Measurements from ENCODE around the gene ALDOB.

The ALDOB gene

GRCh38 chr9:101429736-101430135 is 5.8 kb downstream of the ALDOB start:
- H3K27ac ChIP-seq: no peak overlapping the region
- no peak for DNase-seq (ENCODE audit: low read depth, low spot score)

DNA sequence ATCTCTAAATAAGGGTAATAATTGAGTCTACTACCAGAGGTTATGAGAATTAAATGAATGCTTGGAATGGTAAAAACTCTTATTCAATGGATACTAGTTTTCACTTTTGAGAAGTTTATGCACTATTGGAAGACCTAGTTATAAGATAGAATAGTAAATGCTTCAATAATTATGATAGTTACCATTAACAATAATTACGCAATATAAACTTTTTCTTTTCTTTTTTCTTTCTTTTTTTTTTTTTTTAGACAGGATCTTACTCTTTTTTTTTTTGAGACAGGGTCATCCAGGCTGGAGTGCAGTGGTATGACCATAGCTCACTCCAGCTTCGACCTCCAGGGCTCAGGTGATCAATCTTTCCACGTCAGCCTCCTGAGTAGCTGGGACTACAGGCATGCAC is 6.7 kb downstream of the ALDOB start:
- no peak for DNase-seq (ENCODE audit: low read depth, low spot score)
- H3K27ac ChIP-seq: no peak overlapping the region

DNA sequence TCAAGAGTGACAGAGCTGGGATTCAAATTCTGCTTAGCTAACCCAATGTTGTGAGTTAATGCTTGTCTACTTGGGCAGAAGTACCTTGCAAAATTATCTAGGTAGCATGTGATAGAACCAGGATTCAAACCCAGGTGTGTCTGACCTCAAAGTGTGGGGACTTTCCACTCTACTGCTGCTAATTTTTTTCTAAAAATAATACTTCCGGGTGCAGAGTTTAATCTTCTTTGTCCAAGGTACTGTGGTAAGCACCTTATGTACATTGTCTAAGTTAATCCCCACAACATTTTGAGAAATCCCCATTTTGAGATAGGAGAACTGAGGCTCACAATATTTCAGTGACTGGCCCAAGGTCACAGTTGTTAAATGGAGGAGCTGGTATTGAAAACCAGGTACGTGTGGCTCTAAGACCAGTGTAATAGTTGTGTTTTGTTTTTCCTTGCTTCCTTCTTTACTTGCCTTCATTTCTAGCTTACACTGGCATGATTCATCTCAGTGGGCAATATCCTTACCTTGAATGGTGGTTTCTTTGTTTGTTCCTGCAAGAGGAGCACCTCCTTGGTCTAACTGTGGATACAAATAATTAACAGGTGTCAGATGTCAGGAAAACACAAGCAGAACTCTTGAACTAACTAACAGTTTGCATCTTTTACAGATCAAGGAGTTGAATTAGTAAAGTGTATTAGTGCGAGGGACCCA is 7.5 kb downstream of the ALDOB start:
- no peak overlapping the region for H3K27ac ChIP-seq
- no peak for DNase-seq (ENCODE audit: low read depth, low spot score)

GRCh38 chr9:101427358-101427757 is 8.2 kb downstream of the ALDOB start:
- H3K27ac ChIP-seq: no peak overlapping the region
- no peak for DNase-seq (ENCODE audit: low read depth, low spot score)

DNA sequence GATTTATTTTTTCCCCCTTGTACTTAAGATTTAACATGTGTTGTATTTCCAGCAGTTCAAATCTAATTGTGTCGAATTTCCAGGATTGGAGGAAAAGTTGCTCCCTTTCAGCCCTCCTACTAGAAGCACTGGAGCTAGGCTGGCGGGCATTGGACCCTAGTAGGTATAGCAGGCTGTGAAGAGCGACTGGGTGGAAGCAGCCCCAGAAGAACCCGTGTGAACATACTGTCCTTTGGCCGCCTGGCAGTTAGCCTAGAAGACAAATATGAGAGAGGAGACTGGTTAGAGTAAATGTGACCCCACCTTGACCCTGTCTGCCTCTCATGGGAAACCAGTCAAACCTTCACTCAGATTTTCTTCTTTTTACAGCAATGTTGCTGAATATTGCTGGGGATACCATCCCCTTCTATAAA is 13.9 kb downstream of the ALDOB start:
- H3K27ac ChIP-seq: no peak overlapping the region
- no peak for DNase-seq (ENCODE audit: low read depth, low spot score)

DNA sequence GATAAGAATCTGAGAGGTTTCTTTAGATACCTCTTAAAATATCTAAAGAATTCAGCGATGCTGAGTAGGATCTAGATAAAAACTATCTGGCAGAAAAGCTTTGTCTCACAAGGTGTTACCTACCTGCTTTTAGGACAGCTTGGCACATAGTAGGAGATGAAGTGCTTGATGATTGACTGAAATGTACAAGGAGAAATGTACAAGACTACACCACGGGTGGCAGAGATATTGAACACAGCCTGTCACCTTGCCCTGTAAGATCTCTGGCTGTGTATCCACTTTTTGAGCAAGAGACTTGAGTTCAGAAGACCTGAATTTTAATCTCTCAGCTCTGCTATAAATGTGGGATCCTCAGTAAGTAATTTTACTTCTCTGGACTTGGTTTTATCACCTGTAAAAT is 15.7 kb downstream of the ALDOB start:
- DNase-seq (ENCODE audit: low read depth, low spot score): no peak
- no peak overlapping the region for H3K27ac ChIP-seq

DNA sequence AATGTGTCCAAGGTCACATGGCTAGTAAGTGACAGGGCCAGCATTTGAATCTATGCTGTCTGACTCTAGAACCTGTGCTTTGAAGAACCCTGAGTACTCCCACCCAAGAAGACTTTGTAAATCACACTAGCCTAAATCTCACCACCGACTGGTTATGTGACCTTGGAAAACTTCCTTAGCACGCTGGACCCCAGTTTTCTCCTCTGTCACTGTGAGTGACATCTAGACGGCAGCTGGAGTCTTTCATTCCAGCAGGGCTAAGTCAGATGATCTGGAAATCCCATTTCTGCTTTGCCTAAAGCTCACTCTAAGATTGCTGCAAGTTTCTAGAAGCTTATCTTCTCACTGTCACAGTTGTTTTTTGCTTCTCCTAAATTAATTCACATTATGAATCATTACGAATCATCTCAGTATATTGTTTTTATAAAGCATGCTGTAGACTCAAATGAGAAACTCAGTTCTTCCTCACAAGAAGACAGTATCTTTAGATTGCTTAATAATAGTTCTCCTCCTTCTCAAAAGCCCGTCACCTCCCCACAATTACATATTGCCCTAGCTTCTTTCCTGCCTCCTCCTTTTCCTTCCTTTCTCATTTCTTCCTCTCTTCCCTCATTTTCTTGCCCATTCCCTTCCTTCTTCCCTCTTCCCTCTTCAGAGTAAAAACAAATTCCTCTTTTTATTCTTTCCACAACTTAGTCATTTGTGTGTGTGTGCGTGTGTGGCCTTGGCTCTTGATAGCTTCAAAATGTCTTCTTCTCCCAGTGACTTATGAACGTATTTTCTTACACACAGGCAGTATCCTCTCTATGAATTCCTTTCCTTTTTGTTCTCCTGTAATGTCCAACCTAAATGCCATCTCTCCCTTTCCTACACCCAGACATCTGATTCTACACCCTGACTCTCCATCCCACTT is 16.8 kb downstream of the ALDOB start:
- DNase-seq (ENCODE audit: low read depth, low spot score): no peak
- H3K27ac ChIP-seq: no peak overlapping the region

DNA sequence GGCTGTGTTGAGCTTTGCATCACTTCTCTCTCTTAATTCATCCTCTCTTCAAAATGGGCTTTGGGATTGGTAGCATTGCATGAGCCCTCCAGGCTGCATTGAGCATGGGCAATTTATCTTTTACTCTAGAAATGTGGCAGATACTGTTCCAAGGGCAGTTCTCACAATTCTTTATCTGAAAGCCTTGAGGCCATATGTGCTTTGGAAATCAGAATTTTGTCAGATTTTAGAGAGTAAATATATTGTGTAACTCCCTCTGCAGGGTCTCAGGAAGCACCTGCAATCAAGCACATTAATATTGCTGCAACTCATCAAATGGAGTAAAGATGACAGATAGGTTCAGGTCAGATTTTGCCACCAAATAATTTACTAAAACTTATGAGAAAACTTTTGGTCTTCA is 17.6 kb downstream of the ALDOB start:
- no peak for DNase-seq (ENCODE audit: low read depth, low spot score)
- no peak overlapping the region for H3K27ac ChIP-seq

DNA sequence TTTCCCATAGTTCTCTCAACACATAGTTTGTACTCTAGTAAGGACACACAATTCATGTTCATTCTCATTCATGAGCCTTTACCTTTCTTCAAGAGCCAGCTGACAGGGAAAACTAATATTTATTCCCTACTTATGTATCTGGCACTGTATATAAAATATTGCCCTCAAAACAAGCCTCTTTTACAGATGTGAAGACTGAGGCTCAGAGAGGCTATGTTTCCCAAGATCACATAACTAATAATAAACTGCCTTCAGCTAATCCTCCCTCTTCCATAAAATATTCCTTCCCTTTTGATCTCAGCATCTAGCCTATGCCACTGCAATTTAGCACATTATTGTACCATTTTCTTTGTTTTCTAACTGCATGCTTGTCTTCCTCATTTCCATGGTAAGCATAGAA is 18.2 kb downstream of the ALDOB start:
- no peak overlapping the region for H3K27ac ChIP-seq
- DNase-seq (ENCODE audit: low read depth, low spot score): no peak

DNA sequence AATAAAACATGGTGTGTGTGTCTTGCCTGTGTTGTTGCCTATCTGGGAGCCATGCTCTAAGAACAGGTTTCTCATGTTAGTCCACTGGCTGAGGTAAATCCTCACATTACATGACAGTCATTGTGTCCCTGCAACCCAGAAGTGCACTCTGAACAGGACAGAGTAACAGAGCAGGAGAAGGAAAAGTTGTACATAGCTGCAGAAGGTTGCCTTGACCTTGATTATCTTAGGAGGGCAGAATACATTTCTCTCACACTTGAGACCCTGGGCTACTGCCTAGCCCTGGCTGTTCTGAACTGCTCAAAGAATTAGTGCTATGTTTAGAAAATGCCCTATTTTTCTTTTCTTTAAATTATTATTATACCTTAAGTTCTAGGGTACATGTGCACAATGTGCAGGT is 20.0 kb downstream of the ALDOB start:
- no peak overlapping the region for H3K27ac ChIP-seq
- no peak for DNase-seq (ENCODE audit: low read depth, low spot score)

- DNase-seq (ENCODE audit: low read depth, low spot score): no peak
- no peak overlapping the region for H3K27ac ChIP-seq
Measured at GRCh38 chr9:101414839-101415238, 20.7 kb downstream of the ALDOB start.

DNA sequence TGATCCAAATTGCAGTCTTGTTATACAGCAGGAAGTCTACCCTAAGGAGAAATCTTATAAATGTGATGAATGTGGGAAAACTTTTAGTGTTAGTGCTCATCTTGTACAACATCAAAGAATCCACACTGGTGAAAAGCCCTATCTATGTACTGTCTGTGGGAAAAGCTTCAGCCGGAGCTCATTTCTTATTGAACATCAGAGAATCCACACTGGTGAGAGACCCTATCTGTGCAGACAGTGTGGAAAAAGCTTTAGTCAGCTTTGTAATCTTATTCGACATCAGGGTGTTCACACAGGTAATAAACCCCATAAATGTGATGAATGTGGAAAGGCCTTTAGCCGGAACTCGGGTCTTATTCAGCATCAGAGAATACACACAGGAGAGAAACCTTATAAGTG is 26.5 kb downstream of the ALDOB start:
- DNase-seq (ENCODE audit: low read depth, low spot score): no peak

GRCh38 chr9:101408374-101409078 is 27.0 kb downstream of the ALDOB start:
- H3K27ac ChIP-seq: no peak overlapping the region
- DNase-seq (ENCODE audit: low read depth, low spot score): no peak

More for the DNA sequence above, 26.5 kb downstream of the ALDOB start:
- H3K27ac ChIP-seq: no peak overlapping the region

GRCh38 chr9:101403516-101404285 is 31.9 kb downstream of the ALDOB start:
- H3K27ac ChIP-seq: no peak overlapping the region
- DNase-seq (ENCODE audit: low read depth, low spot score): no peak

DNA sequence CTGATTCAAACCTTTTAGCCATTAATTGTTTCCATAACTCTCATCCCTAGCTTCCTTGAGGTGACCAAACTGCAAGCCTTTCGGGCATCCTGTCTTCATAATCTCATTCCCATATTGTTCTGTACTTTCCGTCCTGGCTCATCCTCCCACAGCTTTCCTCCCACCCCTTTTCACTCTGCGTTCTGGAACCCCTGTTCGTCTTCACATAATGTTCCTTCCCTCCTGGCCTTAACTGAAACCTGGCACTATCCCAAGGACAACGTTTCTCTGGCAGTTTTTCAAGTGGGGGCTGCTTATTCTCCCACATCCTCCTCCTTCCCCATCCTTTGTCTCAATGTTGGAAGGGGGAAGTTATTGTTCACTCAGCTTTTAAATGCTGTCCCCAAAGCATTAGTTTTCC is 35.5 kb downstream of the ALDOB start:
- no peak overlapping the region for H3K27ac ChIP-seq
- DNase-seq (ENCODE audit: low read depth, low spot score): no peak

DNA sequence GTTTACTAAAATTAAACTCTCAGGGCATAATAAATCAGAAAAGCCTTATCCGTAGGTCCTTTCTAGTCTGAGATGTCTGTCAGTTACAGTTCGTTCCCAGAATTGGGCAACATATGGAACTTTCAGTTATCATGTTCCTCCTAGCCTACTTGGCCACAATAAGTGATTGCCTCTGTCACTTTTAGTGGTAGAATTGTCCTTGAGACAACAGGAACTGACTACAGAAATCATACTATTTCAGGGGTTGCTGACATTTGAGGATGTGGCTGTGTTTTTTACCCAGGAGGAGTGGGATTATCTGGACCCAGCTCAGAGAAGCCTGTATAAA is 36.0 kb downstream of the ALDOB start:
- no peak for DNase-seq (ENCODE audit: low read depth, low spot score)
- no peak overlapping the region for H3K27ac ChIP-seq

DNA sequence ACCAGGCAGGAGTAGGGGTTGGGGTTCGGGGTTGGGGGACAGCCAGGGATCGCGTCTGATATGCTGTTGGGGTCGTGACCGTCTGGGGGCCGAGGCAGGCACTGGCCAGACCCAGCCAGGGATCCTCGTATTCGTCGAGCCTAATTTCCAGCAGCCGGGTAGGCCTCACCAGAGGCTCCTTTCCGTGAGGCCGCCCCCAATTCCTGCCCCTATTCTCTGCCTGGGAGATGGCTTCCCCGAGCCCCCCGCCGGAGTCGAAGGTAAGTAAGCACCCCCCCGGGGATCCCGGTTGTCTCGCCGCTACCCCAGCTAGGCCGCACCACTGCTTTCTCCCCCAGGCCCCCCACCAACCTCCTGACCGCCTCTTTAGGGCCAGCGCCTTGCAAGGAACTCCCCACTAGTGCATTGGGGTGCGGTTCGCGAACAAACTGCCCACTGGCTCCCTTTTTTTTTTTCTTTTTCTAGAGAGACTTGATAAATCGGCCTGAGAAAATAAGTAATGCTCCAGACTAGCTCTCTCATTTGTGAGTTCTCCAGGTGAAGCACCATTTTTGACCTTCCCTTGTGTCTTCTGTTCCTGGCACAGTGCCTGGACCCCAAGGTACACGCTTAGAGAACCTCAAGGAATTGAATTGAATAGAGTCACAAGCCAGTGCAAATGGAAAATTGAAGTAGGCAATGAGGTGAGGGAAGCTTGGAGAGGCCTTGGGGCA is 36.5 kb downstream of the ALDOB start:
- no peak for DNase-seq (ENCODE audit: low read depth, low spot score)
- peak overlapping the region; percentile 10 for H3K27ac ChIP-seq

GRCh38 chr9:101398068-101398929 is 37.3 kb downstream of the ALDOB start, which contains the start of the genes MRPL50 and ZNF189:
Gene MRPL50, minus strand, starts transcription at chr9:101398618. Its CDS starts 26 bp downstream, at chr9:101398592.
Gene ZNF189, plus strand, starts transcription at chr9:101398851. Its CDS starts 306 bp downstream, at chr9:101399157.
- peak within 1 kb of the TSS; percentile 38 for H3K27ac ChIP-seq
- DNase-seq (ENCODE audit: low read depth, low spot score): peak; percentile 94

DNA sequence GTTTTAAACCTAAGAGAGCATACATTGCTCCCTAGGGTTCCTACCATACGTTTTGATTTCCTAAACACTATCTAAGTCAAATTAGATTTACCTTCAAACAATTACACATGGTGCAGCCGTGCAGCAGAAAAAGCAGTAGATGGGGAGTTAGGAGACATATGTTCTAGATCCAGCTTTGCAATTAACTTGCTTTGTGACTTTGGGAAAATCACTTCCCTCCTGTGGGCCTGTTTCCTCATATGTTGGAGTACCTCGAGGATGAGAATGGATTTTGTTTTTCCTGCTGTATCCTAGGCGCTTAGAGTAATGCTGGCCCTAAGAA is 37.9 kb downstream of the ALDOB start:
- H3K27ac ChIP-seq: peak overlapping the region; percentile 38
- no peak for DNase-seq (ENCODE audit: low read depth, low spot score)

Measured in epithelial cell of prostate (primary cell).